ENCODE results near the gene MYL6. TPM values are rescaled to one million over a fixed set of nuclear protein-coding genes. Genes with fewer than 3 reads are reported as not detected.

MYL6 gene
- total and polyA plus RNA-seq, 4 donors: 1,471 to 3,593 (median 2,197) TPM

- 41 to 59% methylated on average over 3 of the region's 3 CpGs for WGBS, 2 donors
- Histone ChIP-seq H3K36me3 (ENCODE audit: control insufficient read depth in 4 of 4, insufficient read depth in 4 of 4, low read length in 4 of 4) (peaks cover 0 to 7% (median 2%) of the 10 kb centered on the region in 4 donors), H3K9ac (ENCODE audit: insufficient read depth in 1 of 2, low read length in 2 of 2) (peak overlapping the region in 1 of 2 donors; percentile 33), H3K27ac (ENCODE audit: low read depth in 1 of 2, low read length in 1 of 2) (no peak overlapping the region), H3K27me3 (ENCODE audit: control insufficient read depth in 3 of 3, insufficient read depth in 3 of 3, low read length in 2 of 3) (no peaks in the 10 kb centered on the region), H3K4me3 (no peak overlapping the region), H3K9me3 (ENCODE audit: control insufficient read depth in 4 of 4, insufficient read depth in 3 of 4, low read length in 3 of 4) (no peaks in the 10 kb centered on the region), H3K4me1 (ENCODE audit: control insufficient read depth in 5 of 5, insufficient read depth in 5 of 5, low read length in 5 of 5) (peaks cover 9 to 39% (median 16%) of the 10 kb centered on the region in 5 donors)
- TF ChIP-seq, protein P1, sequence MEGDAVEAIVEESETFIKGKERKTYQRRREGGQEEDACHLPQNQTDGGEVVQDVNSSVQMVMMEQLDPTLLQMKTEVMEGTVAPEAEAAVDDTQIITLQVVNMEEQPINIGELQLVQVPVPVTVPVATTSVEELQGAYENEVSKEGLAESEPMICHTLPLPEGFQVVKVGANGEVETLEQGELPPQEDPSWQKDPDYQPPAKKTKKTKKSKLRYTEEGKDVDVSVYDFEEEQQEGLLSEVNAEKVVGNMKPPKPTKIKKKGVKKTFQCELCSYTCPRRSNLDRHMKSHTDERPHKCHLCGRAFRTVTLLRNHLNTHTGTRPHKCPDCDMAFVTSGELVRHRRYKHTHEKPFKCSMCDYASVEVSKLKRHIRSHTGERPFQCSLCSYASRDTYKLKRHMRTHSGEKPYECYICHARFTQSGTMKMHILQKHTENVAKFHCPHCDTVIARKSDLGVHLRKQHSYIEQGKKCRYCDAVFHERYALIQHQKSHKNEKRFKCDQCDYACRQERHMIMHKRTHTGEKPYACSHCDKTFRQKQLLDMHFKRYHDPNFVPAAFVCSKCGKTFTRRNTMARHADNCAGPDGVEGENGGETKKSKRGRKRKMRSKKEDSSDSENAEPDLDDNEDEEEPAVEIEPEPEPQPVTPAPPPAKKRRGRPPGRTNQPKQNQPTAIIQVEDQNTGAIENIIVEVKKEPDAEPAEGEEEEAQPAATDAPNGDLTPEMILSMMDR (IDR thresholded peaks at IDR 0.05; ENCODE audit: control extremely low read depth, extremely low read depth): no peak
- DNase-seq (peak in 2 of 3 donors; percentile 43 to 66), ATAC-seq (ENCODE audit: insufficient read depth, low FRiP score) (no peak)
These were observed 7.6 kb upstream of the MYL6 start for GRCh38 chr12:56150563-56150962.

GRCh38 chr12:56151672-56152131, 6.5 kb upstream of the MYL6 start:
- peak overlapping the region; percentile 18 for H3K4me3 ChIP-seq
- H3K27ac ChIP-seq (ENCODE audit: low read depth in 1 of 2, low read length in 1 of 2): peak overlapping the region; percentile 90 to 94
- no peaks in the 10 kb centered on the region for H3K27me3 ChIP-seq (ENCODE audit: control insufficient read depth in 3 of 3, insufficient read depth in 3 of 3, low read length in 2 of 3)
- TF ChIP-seq, protein P1 (IDR thresholded peaks at IDR 0.05; ENCODE audit: control extremely low read depth, extremely low read depth): no peak
- peak; percentile 53 to 56 (median 53) for DNase-seq
- peaks cover 0 to 11% (median 4%) of the 10 kb centered on the region in 4 donors for H3K36me3 ChIP-seq (ENCODE audit: control insufficient read depth in 4 of 4, insufficient read depth in 4 of 4, low read length in 4 of 4)
- 7 to 11% methylated on average over 12 of the region's 12 CpGs for WGBS, 2 donors
- peak overlapping the region; percentile 35 to 81 for H3K9ac ChIP-seq (ENCODE audit: insufficient read depth in 1 of 2, low read length in 2 of 2)
- peaks cover 9 to 34% (median 14%) of the 10 kb centered on the region in 5 donors for H3K4me1 ChIP-seq (ENCODE audit: control insufficient read depth in 5 of 5, insufficient read depth in 5 of 5, low read length in 5 of 5)
- ATAC-seq (ENCODE audit: insufficient read depth, low FRiP score): peak; percentile 19
- H3K9me3 ChIP-seq (ENCODE audit: control insufficient read depth in 4 of 4, insufficient read depth in 3 of 4, low read length in 3 of 4): no peaks in the 10 kb centered on the region

- Histone ChIP-seq H3K27me3 (ENCODE audit: control insufficient read depth in 3 of 3, insufficient read depth in 3 of 3, low read length in 2 of 3) (no peaks in the 10 kb centered on the region), H3K27ac (ENCODE audit: low read depth in 1 of 2, low read length in 1 of 2) (peak within 1 kb of the TSS; percentile 90 to 94), H3K9me3 (ENCODE audit: control insufficient read depth in 4 of 4, insufficient read depth in 3 of 4, low read length in 3 of 4) (no peaks in the 10 kb centered on the region), H3K4me1 (ENCODE audit: control insufficient read depth in 5 of 5, insufficient read depth in 5 of 5, low read length in 5 of 5) (peaks cover 9 to 33% (median 9%) of the 10 kb centered on the region in 5 donors), H3K36me3 (ENCODE audit: control insufficient read depth in 4 of 4, insufficient read depth in 4 of 4, low read length in 4 of 4) (peaks cover 0 to 11% (median 4%) of the 10 kb centered on the region in 4 donors), H3K9ac (ENCODE audit: insufficient read depth in 1 of 2, low read length in 2 of 2) (peak within 1 kb of the TSS; percentile 35 to 85), H3K4me3 (peak within 1 kb of the TSS; percentile 18)
- ATAC-seq (ENCODE audit: insufficient read depth, low FRiP score) (peak; percentile 96), DNase-seq (peak; percentile 93 to 96 (median 95))
- 0 to 1% methylated on average over 37 of the region's 37 CpGs for WGBS, 2 donors
- TF ChIP-seq, protein P1 (IDR thresholded peaks at IDR 0.05; ENCODE audit: control extremely low read depth, extremely low read depth): no peak
These were observed 5.9 kb upstream of the MYL6 start, which contains the start of gene MYL6B for GRCh38 chr12:56152132-56152755. Gene MYL6B (plus strand): TSS chr12:56152587. CDS start chr12:56153919, 1,332 bp downstream.
